ENCODE measurements around the gene MT1E.
"Not testable (repeated sequence)": the region's sequence is repeated elsewhere in the genome, so short reads cannot be mapped to it uniquely, and the experiment has no call there.

Gene MT1E

GRCh38 chr16:56625140-56625942 lies at the start of gene MT1E:
TSS of gene MT1E (plus strand) at chr16:56625781. CDS start at chr16:56625852, 71 bp downstream.
- DNase-seq = no peak

- peak; percentile 4 for DNase-seq
Measured at GRCh38 chr16:56576585-56577299, 48.8 kb upstream of the MT1E start.

GRCh38 chr16:56577300-56577625 lies 48.3 kb upstream of the MT1E start:
- DNase-seq = no peak

- DNase-seq = no peak
Measured at GRCh38 chr16:56580391-56581048, 45.1 kb upstream of the MT1E start.

- DNase-seq = not testable (repeated sequence)
Measured at GRCh38 chr16:56582911-56583310, 42.7 kb upstream of the MT1E start.

- DNase-seq = no peak
Measured at GRCh38 chr16:56583351-56584168, 42.0 kb upstream of the MT1E start.

GRCh38 chr16:56584276-56584675 lies 41.3 kb upstream of the MT1E start:
- no peak for DNase-seq

- DNase-seq = no peak
Measured at GRCh38 chr16:56588781-56589140, 36.8 kb upstream of the MT1E start.

- DNase-seq = peak; percentile 67
Measured at GRCh38 chr16:56589141-56590039, 36.2 kb upstream of the MT1E start, which contains the start of gene MT3. TSS of gene MT3 (plus strand) at chr16:56589528. CDS start at chr16:56589591, 63 bp downstream.

GRCh38 chr16:56591377-56592060 lies 34.1 kb upstream of the MT1E start:
- DNase-seq = no peak

GRCh38 chr16:56593573-56594291 lies 31.8 kb upstream of the MT1E start:
- DNase-seq = no peak

GRCh38 chr16:56594292-56594619 lies 31.3 kb upstream of the MT1E start:
- DNase-seq = no peak

- peak; percentile 26 for DNase-seq
Measured at GRCh38 chr16:56600398-56600999, 25.1 kb upstream of the MT1E start.

GRCh38 chr16:56601325-56601724 lies 24.3 kb upstream of the MT1E start:
- DNase-seq = no peak

- DNase-seq = peak; percentile 24
Measured at GRCh38 chr16:56603589-56603988, 22.0 kb upstream of the MT1E start.

GRCh38 chr16:56604966-56605365 lies 20.6 kb upstream of the MT1E start:
- DNase-seq = no peak

- no peak for DNase-seq
Measured at GRCh38 chr16:56605475-56605874, 20.1 kb upstream of the MT1E start.

- no peak for DNase-seq
Measured at GRCh38 chr16:56606071-56606475, 19.5 kb upstream of the MT1E start.

- peak; percentile 51 for DNase-seq
Measured at GRCh38 chr16:56606476-56607108, 19.0 kb upstream of the MT1E start.
